Stimulated activated CD4-positive, alpha-beta T cell treated with anti-CD3 and anti-CD28 coated beads, Interleukin-4, amount 100 ng/mL, for 1 hour (primary cell): ENCODE data around the gene C2CD4C.

Experiments
- DNase-seq: peaks from one replicate; pipeline ENCODE4 v3.0.0-alpha.2; 2020

C2CD4C gene

GRCh38 chr19:379796-380195 lies 29.2 kb downstream of the C2CD4C start:
- DNase-seq: no peak

- DNase-seq: no peak
Observed at GRCh38 chr19:378706-379105, 30.2 kb downstream of the C2CD4C start.

- no peak for DNase-seq
Observed at GRCh38 chr19:377801-378581, 31.0 kb downstream of the C2CD4C start.

GRCh38 chr19:376111-376470 lies 32.9 kb downstream of the C2CD4C start:
- no peak for DNase-seq

DNA sequence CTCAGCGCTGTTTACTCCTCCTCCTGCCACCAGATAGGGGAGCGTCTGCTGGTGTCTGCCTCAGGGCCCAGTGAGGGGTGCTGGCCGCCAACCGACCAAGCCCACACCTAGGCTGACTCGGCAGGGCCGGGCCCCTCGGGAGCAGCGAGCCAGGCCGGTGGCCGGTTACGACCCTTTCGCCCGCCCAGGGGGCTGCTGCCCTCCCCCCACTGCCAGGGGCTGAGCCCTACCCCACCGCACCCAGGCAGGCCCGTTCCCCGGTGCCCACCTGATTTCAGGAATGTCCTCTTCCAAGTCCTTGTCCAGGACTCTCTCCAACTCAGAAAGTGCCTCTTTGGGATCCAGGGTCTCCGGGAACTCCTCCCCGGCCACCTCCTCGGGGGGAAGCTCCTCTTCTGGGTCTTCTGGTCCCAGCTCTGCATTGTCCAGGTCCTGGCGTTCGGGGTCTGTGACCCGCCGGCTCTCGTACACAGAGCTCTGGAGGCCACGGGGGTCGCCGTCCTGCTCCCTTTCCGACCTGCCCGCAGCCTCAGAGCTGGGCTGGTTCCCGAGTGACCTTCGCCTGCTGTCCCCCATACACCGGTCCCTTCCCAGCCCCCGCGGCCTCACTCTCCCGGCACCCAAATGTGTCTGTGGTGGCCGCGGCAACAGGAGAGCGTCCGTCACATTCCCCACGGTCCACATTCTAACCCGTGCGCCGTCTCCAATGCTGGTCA lies 33.4 kb downstream of the C2CD4C start:
- no peak for DNase-seq

GRCh38 chr19:374886-375235 lies 34.1 kb downstream of the C2CD4C start:
- no peak for DNase-seq

GRCh38 chr19:374183-374885 lies 34.6 kb downstream of the C2CD4C start:
- DNase-seq: no peak

DNA sequence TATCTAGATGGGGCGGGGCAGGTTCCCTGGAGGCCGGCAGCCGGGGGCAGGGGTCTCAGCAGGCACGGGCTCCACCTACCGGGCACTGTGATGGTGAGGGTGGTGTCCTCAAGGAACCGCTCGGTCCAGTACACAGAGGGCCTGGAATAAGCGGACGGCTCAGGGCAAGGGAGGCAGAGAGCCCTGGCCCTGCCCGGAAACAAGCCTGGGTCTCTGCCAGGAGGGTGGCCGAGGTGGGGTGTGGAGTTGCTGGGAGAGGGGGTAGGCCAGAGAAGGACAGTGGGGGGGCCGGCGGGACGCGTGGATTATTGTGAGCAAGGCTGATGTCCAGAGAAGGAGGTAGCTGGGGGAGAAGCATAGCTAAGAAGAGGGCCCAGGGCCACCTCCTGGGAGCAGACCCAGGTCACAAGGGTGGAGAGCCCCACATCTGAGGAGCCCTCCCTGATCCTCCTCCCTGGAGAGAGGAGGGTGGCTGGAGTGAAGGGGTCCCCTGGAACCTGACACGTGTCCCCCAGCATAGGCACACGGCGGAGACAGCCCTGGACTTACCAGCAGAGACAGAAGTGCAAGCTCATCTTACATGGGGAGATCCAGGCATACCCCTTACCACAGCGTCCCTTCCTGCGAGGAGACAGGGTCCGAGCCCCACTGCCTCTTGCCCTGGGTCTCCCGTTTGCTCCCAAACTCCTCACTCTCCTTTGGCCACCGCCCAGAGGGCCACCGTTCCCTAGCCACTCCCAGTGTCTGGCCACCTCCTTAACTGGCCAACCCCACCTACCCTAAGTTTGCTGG lies 35.4 kb downstream of the C2CD4C start:
- DNase-seq: no peak

DNA sequence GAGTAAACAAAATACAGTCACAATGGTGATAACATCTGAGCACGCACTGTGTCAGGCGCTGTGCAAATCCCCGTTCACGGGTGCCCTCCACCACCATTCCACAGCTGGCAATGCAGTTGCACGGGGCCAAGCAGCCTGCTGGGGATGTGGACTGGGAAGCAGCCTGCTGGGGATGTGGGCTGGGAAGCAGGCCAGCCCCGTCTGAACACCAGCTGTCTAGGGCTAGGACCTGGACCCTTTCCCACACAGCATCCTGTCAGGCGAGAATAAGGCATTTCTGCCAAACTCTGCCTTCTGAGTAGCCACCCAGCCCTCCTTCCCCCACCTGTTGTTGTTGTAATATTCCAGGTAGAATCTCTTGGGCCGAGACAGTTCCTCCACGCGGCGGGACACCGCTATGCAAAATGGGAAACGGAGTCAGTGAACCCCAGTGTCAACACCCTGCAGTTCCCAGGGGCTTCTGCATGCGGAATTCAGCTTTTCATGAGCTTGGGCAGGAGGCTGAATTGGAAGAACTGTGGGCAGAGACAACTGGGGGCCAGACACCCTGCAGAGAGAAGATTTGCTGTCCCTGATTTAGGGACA lies 36.5 kb downstream of the C2CD4C start:
- DNase-seq: no peak

- DNase-seq: no peak
Observed at GRCh38 chr19:371501-372168, 37.3 kb downstream of the C2CD4C start.

DNA sequence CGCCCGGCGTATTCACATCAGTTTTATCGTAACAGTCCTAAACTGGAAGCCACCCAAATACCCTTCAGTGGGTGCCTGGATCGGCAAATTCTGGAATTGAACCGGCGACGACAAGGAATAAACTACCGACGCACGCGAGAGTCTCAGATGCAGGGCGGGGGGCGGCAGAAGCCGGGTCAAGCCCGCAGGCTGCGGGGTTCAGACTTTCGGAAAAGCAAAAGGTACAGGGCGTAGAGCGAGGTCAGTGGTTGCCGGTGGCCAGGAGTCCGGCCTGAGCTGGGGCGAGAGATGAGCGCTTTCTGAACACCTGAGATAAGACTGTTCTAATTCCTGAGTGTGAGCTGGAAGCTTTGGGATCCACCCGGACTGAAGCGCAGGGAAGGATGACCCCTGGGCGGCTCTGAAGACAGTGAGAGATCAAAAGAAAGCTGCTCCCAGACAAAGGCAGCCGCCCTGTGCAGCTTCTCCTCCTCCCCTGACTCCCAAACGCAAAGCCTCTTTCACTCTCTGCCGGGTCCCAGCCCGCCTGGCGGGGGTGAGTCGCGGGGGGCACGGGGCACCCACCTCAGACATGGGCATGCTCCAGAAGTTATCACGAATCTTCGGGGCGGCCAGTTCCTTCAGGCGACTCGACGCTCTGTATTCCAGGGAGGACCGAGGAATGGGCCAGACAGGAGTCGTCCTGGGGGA lies 38.2 kb downstream of the C2CD4C start:
- DNase-seq: no peak

DNA sequence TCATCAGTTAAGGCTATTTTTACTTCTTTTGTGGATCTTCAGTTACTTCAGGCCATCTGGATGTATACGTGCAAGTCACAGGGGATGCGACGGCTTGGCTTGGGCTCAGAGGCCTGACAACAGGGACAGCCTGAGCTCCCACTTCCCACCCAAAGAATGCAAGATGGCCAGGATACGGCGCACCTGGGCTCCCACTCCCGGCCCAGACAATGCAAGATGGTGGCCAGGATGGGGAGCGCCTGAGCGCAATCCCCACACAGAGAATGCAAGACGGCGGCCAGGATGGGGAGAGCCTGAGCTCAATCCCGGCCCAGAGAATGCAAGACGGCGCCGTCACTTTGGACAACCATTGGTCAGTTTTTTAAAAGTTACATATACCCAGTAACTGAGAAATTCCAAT lies 39.1 kb downstream of the C2CD4C start:
- no peak for DNase-seq

DNA sequence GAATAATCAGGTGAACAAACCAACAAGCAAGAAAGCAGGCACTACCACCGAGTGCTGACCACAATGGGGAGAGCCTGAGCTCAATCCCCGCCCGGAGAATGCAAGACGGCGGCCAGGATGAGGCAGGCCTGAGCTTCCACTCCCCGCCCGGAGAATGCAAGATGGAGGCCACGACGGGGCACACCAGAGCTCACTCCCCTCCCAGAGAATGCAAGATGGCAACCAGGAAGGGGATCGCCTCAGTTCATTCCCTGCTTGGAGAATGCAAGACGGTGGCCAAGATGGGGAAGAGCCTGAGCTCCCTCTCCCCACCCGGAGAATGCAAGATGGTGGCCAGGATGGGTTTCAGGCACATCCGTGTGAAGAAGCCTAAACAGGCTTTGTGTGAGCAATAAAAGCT lies 39.7 kb downstream of the C2CD4C start:
- no peak for DNase-seq

- no peak for DNase-seq
Observed at GRCh38 chr19:368630-369024, 40.3 kb downstream of the C2CD4C start.

GRCh38 chr19:367963-368629 lies 40.9 kb downstream of the C2CD4C start:
- no peak for DNase-seq

- DNase-seq: no peak
Observed at GRCh38 chr19:367561-367960, 41.4 kb downstream of the C2CD4C start.

DNA sequence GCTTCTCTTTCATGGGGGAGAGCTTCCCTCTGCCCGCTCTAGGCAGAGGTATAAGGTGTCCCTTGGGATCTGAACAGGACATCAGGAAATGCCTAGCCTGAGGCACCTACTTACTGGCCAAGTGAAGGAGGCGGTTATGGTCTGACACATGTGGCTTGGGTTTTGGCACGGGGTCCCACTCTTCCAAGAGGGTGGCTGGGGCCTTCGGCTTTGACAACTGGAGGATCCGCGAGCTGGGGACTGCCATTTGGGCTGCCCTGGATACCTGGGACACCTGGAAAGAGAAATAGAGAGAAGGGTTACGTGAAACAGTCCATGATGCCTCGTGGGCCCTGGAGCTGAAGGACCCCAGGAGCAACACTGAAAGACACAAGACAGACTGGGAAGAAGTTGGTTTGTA lies 42.0 kb downstream of the C2CD4C start:
- no peak for DNase-seq

GRCh38 chr19:366205-366783 lies 42.7 kb downstream of the C2CD4C start:
- DNase-seq: no peak

GRCh38 chr19:364496-365287 lies 44.3 kb downstream of the C2CD4C start:
- no peak for DNase-seq

GRCh38 chr19:362683-363082 lies 46.3 kb downstream of the C2CD4C start:
- no peak for DNase-seq
